Caco-2 (cell line): Measurements from ENCODE around the gene ZBTB7B. TPM values are rescaled to one million over a fixed set of nuclear protein-coding genes. Genes with fewer than 3 reads are reported as not detected.

Experiments
- BruUV-seq: library from RNA; stranded (reverse); fragments of 400-500 nt; replicated peaks from 2 replicates; lab custom pipeline; 2021; lab: Mats Ljungman, UMichigan
- CTCF ChIA-PET: fragments of 300-600 bp; sonication (Branson Sonifier 250); formaldehyde crosslinking; loops from one replicate; lab custom pipeline; 2022; ENCODE audit warnings: antibody characterized with exemption; lab: Charles Lee
- POLR2A ChIA-PET: fragments of 300-600 bp; sonication (Branson Sonifier 250); formaldehyde crosslinking; loops from one replicate; lab custom pipeline; 2022; ENCODE audit warnings: antibody characterized with exemption; lab: Charles Lee
- DNase-seq, 2 experiments: peaks; one replicate each; pipeline versions ENCODE4 v3.0.0 to v3.0.0-alpha.2; 2020 to 2022
- H3K27me3 ChIP-seq: replicated peaks from 2 replicates; pipeline ENCODE4 v1.6.0; 2011; ENCODE audit warnings: low read length; ENCODE audit not compliant: control insufficient read depth, insufficient read depth
- H3K36me3 ChIP-seq: 2 replicates; pipeline ENCODE4 v1.5.1; 2011; ENCODE audit warnings: low read length; ENCODE audit not compliant: control insufficient read depth, insufficient read depth
- H3K4me1 ChIP-seq: fragments of 250-450 bp; sonication (Bioruptor Pico); 2 replicates; pipeline ENCODE4 v1.5.1; 2020; ENCODE audit warnings: mild to moderate bottlenecking
- H3K4me3 ChIP-seq: 2 replicates; pipeline ENCODE4 v1.5.1; 2011; ENCODE audit warnings: low read depth, mild to moderate bottlenecking, control low read depth, low read length
- H3K9me3 ChIP-seq: fragments of 250-450 bp; sonication (Bioruptor Pico); 2 replicates; pipeline ENCODE4 v1.5.1; 2020; ENCODE audit warnings: mild to moderate bottlenecking, moderate library complexity
- H3K27ac Mint-ChIP-seq: one replicate; pipeline ENCODE4 v1.8.0; 2022; ENCODE audit warnings: mixed read lengths; ENCODE audit not compliant: unreplicated experiment
- H3K27me3 Mint-ChIP-seq: one replicate; pipeline ENCODE4 v1.8.0; 2022; ENCODE audit warnings: mixed read lengths; ENCODE audit not compliant: insufficient read depth, unreplicated experiment
- H3K36me3 Mint-ChIP-seq: one replicate; pipeline ENCODE4 v1.8.0; 2022; ENCODE audit warnings: mild to moderate bottlenecking, mixed read lengths; ENCODE audit not compliant: insufficient read depth, unreplicated experiment
- H3K4me1 Mint-ChIP-seq: one replicate; pipeline ENCODE4 v1.8.0; 2022; ENCODE audit warnings: low read depth, mixed read lengths; ENCODE audit not compliant: unreplicated experiment
- H3K4me3 Mint-ChIP-seq: one replicate; pipeline ENCODE4 v1.8.0; 2022; ENCODE audit warnings: mild to moderate bottlenecking, moderate library complexity, mixed read lengths; ENCODE audit not compliant: unreplicated experiment
- H3K9me3 Mint-ChIP-seq: one replicate; pipeline ENCODE4 v1.8.0; 2022; ENCODE audit warnings: mixed read lengths; ENCODE audit not compliant: unreplicated experiment
- intact Hi-C: fragments of 100-400 bp; cut with micrococcal nuclease; formaldehyde crosslinking; loops from one replicate; pipeline ENCODE4 v1.10.0; 2022; ENCODE audit not compliant: unreplicated experiment
- total RNA-seq: library from RNA; stranded (reverse); gene quantifications from 2 replicates; pipeline ENCODE4 v1.2.3, GENCODE V29; 2022
- TF ChIP-seq, protein P1 (sequence below), 2 experiments: fragments of 200-600 bp in 1 of 2; IDR thresholded peaks; 1 replicate in 1 of 2; 2 replicates in 1 of 2; pipeline versions ENCODE4 v1.5.1 to v1.8.0; 2011 to 2022; ENCODE audit warnings: antibody characterized with exemption in 1 of 2, control low read depth in 1 of 2, inconsistent platforms in 1 of 2, low read depth in 1 of 2, low read length in 1 of 2, mild to moderate bottlenecking in 1 of 2, moderate library complexity in 1 of 2; ENCODE audit not compliant: insufficient read depth in 1 of 2, severe bottlenecking in 1 of 2, unreplicated experiment in 1 of 2

Gene ZBTB7B
- total RNA-seq, 1 experiment from 2014 or later = 46.8 TPM

GRCh38 chr1:155050560-155051341 lies 48.1 kb downstream of the ZBTB7B start, which contains the start of gene ADAM15:
Gene ADAM15 (plus strand): TSS chr1:155051316. CDS start chr1:155051387, 71 bp downstream.
- Mint-ChIP-seq H3K9me3 (no peaks in the 10 kb centered on the region), H3K36me3 (peaks cover 5% of the 10 kb centered on the region), H3K27me3 (no peaks in the 10 kb centered on the region), H3K4me1 (peaks cover 19% of the 10 kb centered on the region), H3K27ac (peak within 1 kb of the TSS; percentile 86), H3K4me3 (peak within 1 kb of the TSS; percentile 88)
- CTCF ChIA-PET = interaction anchor here (0.6 to 1.8 kb wide), 25 partner anchors 9 to 444 kb away, joined by 3 to 21 read pairs (median 5); partner anchors contain the start of genes EFNA4, FLAD1, KRTCAP2 and PMVK
- Histone ChIP-seq H3K36me3 (no peaks in the 10 kb centered on the region), H3K9me3 (no peaks in the 10 kb centered on the region), H3K27me3 (no peaks in the 10 kb centered on the region), H3K4me3 (peak within 1 kb of the TSS; percentile 61), H3K4me1 (peaks cover 20% of the 10 kb centered on the region)
- TF ChIP-seq, protein P1, sequence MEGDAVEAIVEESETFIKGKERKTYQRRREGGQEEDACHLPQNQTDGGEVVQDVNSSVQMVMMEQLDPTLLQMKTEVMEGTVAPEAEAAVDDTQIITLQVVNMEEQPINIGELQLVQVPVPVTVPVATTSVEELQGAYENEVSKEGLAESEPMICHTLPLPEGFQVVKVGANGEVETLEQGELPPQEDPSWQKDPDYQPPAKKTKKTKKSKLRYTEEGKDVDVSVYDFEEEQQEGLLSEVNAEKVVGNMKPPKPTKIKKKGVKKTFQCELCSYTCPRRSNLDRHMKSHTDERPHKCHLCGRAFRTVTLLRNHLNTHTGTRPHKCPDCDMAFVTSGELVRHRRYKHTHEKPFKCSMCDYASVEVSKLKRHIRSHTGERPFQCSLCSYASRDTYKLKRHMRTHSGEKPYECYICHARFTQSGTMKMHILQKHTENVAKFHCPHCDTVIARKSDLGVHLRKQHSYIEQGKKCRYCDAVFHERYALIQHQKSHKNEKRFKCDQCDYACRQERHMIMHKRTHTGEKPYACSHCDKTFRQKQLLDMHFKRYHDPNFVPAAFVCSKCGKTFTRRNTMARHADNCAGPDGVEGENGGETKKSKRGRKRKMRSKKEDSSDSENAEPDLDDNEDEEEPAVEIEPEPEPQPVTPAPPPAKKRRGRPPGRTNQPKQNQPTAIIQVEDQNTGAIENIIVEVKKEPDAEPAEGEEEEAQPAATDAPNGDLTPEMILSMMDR (IDR thresholded peaks at IDR 0.05; ENCODE audit: insufficient read depth in 1 of 2, low read depth in 1 of 2, low read length in 1 of 2, severe bottlenecking in 1 of 2, unreplicated experiment in 1 of 2) = peak; percentile 86 to 90
- peak; percentile 80 to 90 for DNase-seq
- intact Hi-C loops = loop anchor here (1.0 to 2.0 kb wide), 4 partner anchors 11 to 123 kb away; partner anchors contain the start of genes KRTCAP2, TRIM46 and ZBTB7B
- no TSS peak for BruUV-seq
- POLR2A ChIA-PET = interaction anchor here (0.5 to 1.0 kb wide), 10 partner anchors 9 to 146 kb away, joined by 3 to 9 read pairs (median 4); partner anchors contain the start of gene PMVK

- Mint-ChIP-seq H3K36me3 (peaks cover 6% of the 10 kb centered on the region), H3K4me3 (peak overlapping the region; percentile 88), H3K27ac (no peak overlapping the region), H3K27me3 (no peaks in the 10 kb centered on the region), H3K9me3 (no peaks in the 10 kb centered on the region), H3K4me1 (peaks cover 19% of the 10 kb centered on the region)
- no peak for DNase-seq
- Histone ChIP-seq H3K36me3 (no peaks in the 10 kb centered on the region), H3K27me3 (no peaks in the 10 kb centered on the region), H3K4me3 (peak overlapping the region; percentile 61), H3K4me1 (peaks cover 20% of the 10 kb centered on the region), H3K9me3 (no peaks in the 10 kb centered on the region)
- ChIA-PET POLR2A (interaction anchor here (0.5 to 1.0 kb wide), 5 partner anchors 8 to 115 kb away, joined by 3 to 9 read pairs (median 5); partner anchors contain the start of gene PMVK), CTCF (interaction anchor here (0.6 to 1.8 kb wide), 21 partner anchors 8 to 444 kb away, joined by 3 to 21 read pairs (median 5); partner anchors contain the start of genes EFNA4, FLAD1, KRTCAP2 and PMVK)
- TF ChIP-seq, protein P1 (IDR thresholded peaks at IDR 0.05; ENCODE audit: insufficient read depth in 1 of 2, low read depth in 1 of 2, low read length in 1 of 2, severe bottlenecking in 1 of 2, unreplicated experiment in 1 of 2) = no peak
- intact Hi-C loops = loop anchor here (2.0 kb wide), 1 partner anchor 35 kb away; no protein-coding TSS in a partner anchor
- no TSS peak for BruUV-seq
These were observed 48.8 kb downstream of the ZBTB7B start for GRCh38 chr1:155051342-155051776.

DNA sequence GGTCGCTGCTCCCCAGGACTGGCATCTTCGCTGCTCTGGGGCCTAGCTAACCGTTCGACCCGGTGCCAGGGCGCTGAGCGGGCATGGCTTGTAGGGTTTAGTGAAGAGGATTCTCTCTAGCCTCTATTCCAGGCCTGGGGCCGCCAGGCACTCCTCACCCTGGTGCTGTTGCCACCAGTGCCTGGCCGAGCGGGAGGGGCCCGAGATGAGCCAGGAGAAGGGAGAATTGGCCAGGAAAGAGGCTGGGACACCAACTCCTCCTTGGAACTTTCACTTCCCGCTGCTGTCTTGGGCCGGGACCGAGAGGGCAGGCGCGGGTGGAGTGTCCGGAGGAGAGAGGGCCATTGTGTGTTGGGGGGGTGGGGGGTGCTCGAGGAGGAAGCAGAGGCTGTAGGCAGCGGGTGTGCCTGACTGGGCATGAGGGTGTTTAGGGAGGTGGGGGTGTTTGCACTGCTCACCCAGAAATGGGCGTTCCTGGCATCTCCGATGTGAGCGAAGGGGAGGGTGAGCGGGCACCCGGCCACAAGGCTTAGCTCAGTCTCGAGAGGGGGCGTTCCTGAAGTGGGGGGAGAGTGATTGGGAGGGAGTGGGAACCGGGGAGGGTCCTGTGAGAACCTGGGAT lies 49.3 kb downstream of the ZBTB7B start:
- Mint-ChIP-seq H3K9me3 (no peaks in the 10 kb centered on the region), H3K27ac (no peak overlapping the region), H3K4me3 (peak overlapping the region; percentile 88), H3K36me3 (peaks cover 6% of the 10 kb centered on the region), H3K27me3 (no peaks in the 10 kb centered on the region), H3K4me1 (peaks cover 19% of the 10 kb centered on the region)
- peak overlapping the region; percentile 61 for H3K4me3 ChIP-seq
- H3K36me3 ChIP-seq = no peaks in the 10 kb centered on the region
- H3K9me3 ChIP-seq = no peaks in the 10 kb centered on the region
- DNase-seq = no peak
- H3K4me1 ChIP-seq = peaks cover 20% of the 10 kb centered on the region
- H3K27me3 ChIP-seq = no peaks in the 10 kb centered on the region
- BruUV-seq = no TSS peak
- CTCF ChIA-PET = interaction anchor here (0.6 to 1.6 kb wide), 6 partner anchors 9 to 108 kb away, joined by 3 to 9 read pairs (median 4); partner anchors contain the start of gene FLAD1
- TF ChIP-seq, protein P1 (IDR thresholded peaks at IDR 0.05; ENCODE audit: insufficient read depth in 1 of 2, low read depth in 1 of 2, low read length in 1 of 2, severe bottlenecking in 1 of 2, unreplicated experiment in 1 of 2) = no peak
- intact Hi-C loops = loop anchor here (2.0 kb wide), 1 partner anchor 35 kb away; no protein-coding TSS in a partner anchor
- POLR2A ChIA-PET = interaction anchor here (0.9 kb wide), 1 partner anchor 34 kb away, joined by 5 read pairs; no protein-coding TSS in a partner anchor
